ENCODE results near the gene DDI2. TPM values are rescaled to one million over a fixed set of nuclear protein-coding genes. Genes with fewer than 3 reads are reported as not detected.

The DDI2 gene
- total RNA-seq, 1 donor from 2014 or later = 33.0 TPM

GRCh38 chr1:15574741-15575140 is 42.5 kb upstream of the DDI2 start:
- no peak overlapping the region for H3K27ac Mint-ChIP-seq (ENCODE audit: unreplicated experiment)
- no peak overlapping the region for H3K4me3 Mint-ChIP-seq
- no peak for TF ChIP-seq CTCF (conservative IDR thresholded peaks at IDR 0.05)
- no peaks in the 10 kb centered on the region for H3K27me3 Mint-ChIP-seq (ENCODE audit: low read depth)
- H3K36me3 Mint-ChIP-seq (ENCODE audit: low read depth) = peaks cover 3% of the 10 kb centered on the region
- no peaks in the 10 kb centered on the region for H3K9me3 Mint-ChIP-seq
- peaks cover 6% of the 10 kb centered on the region for H3K4me1 Mint-ChIP-seq
- DNase-seq (ENCODE audit: low read depth, low spot score) = no peak

DNA sequence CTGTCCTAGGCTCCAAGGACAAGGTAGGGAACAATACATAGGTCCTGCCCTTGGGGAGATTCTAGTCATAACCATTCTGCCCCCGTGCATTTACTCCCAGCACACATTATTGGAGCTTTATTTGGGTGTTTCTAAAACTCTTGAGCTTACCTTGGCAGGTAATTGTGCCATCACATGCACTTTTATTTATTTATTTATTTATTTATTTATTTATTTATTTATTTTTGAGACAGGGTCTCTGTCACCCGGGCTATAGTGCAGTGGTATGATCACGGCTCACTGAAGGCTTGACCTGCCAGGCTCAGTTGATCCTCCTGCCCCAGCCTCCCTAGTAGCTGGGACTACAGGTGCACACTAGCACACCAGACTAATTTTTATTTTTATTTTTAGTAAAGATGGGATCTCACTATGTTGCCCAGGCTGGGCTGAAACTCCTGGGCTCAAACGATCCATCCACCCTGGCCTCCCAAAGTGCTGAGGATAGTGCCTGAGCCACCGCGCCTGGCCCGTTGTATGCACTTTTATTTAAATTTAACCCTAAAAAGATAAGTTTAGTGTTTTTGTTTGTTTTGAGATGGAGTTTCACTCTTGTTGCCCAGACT is 41.6 kb upstream of the DDI2 start:
- no peak for DNase-seq (ENCODE audit: low read depth, low spot score)
- H3K36me3 Mint-ChIP-seq (ENCODE audit: low read depth) = peaks cover 3% of the 10 kb centered on the region
- no peaks in the 10 kb centered on the region for H3K27me3 Mint-ChIP-seq (ENCODE audit: low read depth)
- H3K4me3 Mint-ChIP-seq = no peak overlapping the region
- H3K27ac Mint-ChIP-seq (ENCODE audit: unreplicated experiment) = no peak overlapping the region
- no peaks in the 10 kb centered on the region for H3K9me3 Mint-ChIP-seq
- no peak for TF ChIP-seq CTCF (conservative IDR thresholded peaks at IDR 0.05)
- H3K4me1 Mint-ChIP-seq = peaks cover 8% of the 10 kb centered on the region

GRCh38 chr1:15577691-15578090 is 39.6 kb upstream of the DDI2 start:
- Mint-ChIP-seq H3K4me3 (no peak overlapping the region), H3K27me3 (ENCODE audit: low read depth) (no peaks in the 10 kb centered on the region), H3K9me3 (no peaks in the 10 kb centered on the region), H3K4me1 (peaks cover 8% of the 10 kb centered on the region), H3K27ac (ENCODE audit: unreplicated experiment) (no peak overlapping the region), H3K36me3 (ENCODE audit: low read depth) (peaks cover 3% of the 10 kb centered on the region)
- TF ChIP-seq CTCF (conservative IDR thresholded peaks at IDR 0.05) = no peak
- no peak for DNase-seq (ENCODE audit: low read depth, low spot score)

DNA sequence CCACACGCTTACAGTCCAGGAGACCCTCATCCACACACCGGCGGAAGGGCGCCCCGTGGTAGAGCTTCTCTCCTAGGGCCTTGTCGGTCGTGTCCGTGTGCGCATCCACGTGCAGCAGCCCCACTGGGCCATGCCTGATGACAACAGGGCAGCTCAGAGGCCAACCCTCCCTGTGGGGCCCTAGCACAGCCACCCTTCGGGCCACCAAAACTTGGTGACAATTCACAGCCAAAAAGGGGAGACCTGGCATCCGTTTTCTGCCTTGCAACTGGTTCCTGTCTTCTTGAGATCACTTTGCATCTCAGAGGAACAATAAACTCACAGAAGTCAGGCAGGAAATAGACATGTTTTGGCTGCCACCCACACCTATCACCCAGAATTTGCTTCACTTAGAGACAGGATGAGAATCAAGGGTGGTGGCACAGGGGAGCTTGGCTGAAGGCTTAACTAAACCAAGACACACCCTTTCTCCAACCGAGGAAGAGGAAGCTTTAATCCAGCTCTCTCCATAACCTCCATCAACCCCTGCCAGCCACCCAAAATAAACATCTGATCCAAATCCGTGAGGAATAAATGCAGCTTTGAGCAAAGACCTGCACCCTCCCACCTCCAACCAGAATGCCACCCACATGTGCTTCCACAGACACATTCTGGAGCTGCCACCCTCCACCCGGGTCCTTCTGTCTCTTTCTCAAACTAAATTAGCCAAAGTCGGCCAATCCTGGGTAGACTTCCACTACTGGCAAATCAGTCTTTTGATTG is 38.2 kb upstream of the DDI2 start:
- no peak overlapping the region for H3K27ac Mint-ChIP-seq (ENCODE audit: unreplicated experiment)
- H3K4me3 Mint-ChIP-seq = no peak overlapping the region
- peaks cover 3% of the 10 kb centered on the region for H3K36me3 Mint-ChIP-seq (ENCODE audit: low read depth)
- no peaks in the 10 kb centered on the region for H3K27me3 Mint-ChIP-seq (ENCODE audit: low read depth)
- DNase-seq (ENCODE audit: low read depth, low spot score) = no peak
- no peak for TF ChIP-seq CTCF (conservative IDR thresholded peaks at IDR 0.05)
- H3K4me1 Mint-ChIP-seq = peaks cover 8% of the 10 kb centered on the region
- no peaks in the 10 kb centered on the region for H3K9me3 Mint-ChIP-seq

DNA sequence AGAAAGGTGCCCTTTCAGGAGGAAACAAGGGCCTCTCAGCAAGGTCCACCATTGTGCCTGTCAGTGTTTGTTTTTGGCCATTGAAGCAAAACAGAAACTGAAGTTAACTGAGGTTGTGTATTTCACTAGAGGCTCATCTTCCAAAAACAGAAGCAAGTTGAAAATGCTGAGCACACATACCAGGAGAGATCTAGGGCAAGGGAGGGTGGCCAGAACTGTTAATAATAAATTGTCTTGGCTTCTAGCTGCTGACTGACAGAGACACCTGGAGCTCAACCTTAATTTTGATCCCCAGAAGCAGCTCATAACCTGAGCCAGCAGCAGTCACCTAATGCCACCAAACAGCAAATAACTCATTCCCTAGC is 37.6 kb upstream of the DDI2 start:
- H3K4me1 Mint-ChIP-seq = peaks cover 8% of the 10 kb centered on the region
- no peak for TF ChIP-seq CTCF (conservative IDR thresholded peaks at IDR 0.05)
- H3K9me3 Mint-ChIP-seq = no peaks in the 10 kb centered on the region
- no peaks in the 10 kb centered on the region for H3K27me3 Mint-ChIP-seq (ENCODE audit: low read depth)
- H3K36me3 Mint-ChIP-seq (ENCODE audit: low read depth) = peaks cover 3% of the 10 kb centered on the region
- no peak overlapping the region for H3K4me3 Mint-ChIP-seq
- DNase-seq (ENCODE audit: low read depth, low spot score) = no peak
- no peak overlapping the region for H3K27ac Mint-ChIP-seq (ENCODE audit: unreplicated experiment)

Data from neural crest cell (in vitro differentiated cells).